ENCODE data around the gene TNFAIP2.

GRCh38 chr14:103149351-103150237 is 26.3 kb downstream of the TNFAIP2 start:
- TF ChIP-seq CTCF (IDR thresholded peaks at IDR 0.05) (no peak), POLR2A (IDR thresholded peaks at IDR 0.05) (no peak)

All from testis (tissue), 2 donors.